Epithelial cell of prostate (primary cell): ENCODE results near the gene ARL6IP6.

Experiments used
- DNase-seq: peaks from one replicate; pipeline ENCODE4 v3.0.0-alpha.2; 2011; ENCODE audit warnings: low read depth, low spot score
- H3K27ac ChIP-seq: fragments of 450-650 bp; 2 replicates; pipeline ENCODE4 v1.5.1; 2017; ENCODE audit warnings: mild to moderate bottlenecking

ARL6IP6 gene

DNA sequence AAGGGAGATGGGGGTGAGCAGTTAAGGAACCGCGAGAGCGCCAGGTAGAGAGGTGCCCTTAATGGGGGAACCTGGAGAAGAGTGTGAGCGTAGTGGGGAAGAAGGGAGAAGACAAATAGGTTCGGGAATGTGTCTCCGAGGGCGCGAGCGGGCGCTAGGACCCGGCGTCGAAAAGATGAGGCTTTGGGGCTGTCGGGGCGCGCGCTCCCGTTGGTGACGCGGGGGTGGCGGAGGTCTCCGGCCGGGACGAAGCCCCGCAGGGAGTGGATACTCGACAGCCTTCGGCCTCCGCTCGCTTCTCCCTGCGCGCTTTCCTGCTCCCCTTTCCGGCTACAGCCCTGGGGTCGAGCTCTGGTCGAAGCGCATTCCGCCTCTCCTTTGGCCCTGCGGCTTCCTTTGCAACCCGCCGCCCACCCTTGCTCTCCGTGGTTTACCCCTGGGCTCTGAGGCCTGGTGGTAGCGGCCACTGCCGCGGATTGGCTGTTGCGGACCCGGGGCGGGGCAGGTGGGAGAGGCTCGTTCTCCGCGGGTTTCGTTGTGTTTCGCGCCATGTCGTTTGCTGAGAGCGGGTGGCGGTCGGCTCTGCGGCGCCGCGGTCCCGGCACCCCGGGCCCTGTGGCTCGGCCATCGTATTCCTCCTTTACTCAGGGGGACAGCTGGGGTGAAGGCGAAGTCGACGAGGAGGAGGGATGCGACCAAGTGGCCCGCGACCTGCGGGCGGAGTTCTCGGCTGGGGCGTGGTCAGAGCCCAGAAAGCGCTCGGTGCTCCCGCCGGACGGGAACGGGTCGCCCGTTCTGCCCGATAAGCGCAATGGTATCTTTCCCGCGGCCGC, at the start of gene ARL6IP6:
TSS of gene ARL6IP6 (plus strand) at position 545 of the 833 bp plus-strand sequence. CDS start at position 550, 5 bp downstream.
- peak; percentile 61 for DNase-seq
- peak within 1 kb of the TSS; percentile 91 for H3K27ac ChIP-seq

DNA sequence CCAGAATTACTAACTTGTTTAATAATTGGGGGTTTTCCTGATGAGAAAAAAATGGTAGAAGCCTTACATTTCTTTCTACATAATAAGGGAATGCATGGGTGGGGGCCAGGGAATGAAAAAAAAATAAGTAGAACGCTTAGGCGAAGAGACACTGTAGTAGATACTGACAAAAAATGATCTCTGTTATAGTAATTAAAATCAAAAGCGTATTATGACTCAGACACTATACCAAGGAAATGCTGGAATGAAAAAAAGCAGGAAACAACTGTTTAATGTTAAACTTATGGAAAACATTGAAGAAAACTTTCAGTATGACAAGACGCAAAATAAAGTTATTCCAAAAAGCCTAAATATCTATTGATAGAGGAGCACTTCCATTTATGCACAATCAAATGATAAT, 44.1 kb upstream of the ARL6IP6 start:
- no peak overlapping the region for H3K27ac ChIP-seq

DNA sequence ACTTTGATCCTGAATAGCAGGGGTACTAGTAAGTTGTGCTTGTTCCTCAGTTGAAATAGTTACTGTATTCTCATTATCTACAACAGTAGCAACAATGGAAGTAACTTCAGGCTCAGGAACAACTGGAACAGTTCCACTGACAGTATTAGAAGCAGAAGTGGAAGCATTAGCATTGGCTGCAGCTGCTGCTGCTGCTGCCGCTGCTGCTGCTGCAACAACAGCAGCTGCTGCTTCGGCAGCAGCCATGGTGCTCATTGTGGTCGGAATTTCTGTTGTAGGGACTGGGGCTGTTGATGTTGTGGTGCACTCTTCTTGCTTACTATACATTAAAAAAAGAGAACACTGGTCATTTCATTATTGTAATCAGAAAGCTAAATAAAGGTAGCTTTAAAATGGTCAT, 42.0 kb upstream of the ARL6IP6 start:
- no peak for DNase-seq

More for the DNA sequence above, 44.1 kb upstream of the ARL6IP6 start:
- DNase-seq, result no peak

DNA sequence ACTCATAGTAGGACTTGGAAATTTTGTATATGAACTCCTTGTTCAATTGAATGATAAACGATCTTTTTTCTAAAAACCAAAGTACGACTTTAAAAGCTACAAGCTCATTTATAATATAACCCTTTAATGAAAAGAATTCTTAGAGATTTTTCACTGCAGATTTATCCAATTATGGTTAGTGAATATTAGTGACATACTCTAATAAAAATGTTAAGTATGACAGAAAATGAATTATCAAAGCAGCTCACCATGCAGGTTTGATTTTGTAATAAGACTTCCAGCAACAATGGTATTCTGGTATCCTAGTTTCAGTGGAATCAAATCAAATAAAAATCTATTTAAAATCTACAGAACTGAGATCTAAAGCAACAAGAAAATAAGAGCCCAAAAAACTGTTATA, 39.6 kb upstream of the ARL6IP6 start:
- DNase-seq, result no peak
- no peak overlapping the region for H3K27ac ChIP-seq

More for the DNA sequence above, 42.0 kb upstream of the ARL6IP6 start:
- no peak overlapping the region for H3K27ac ChIP-seq

DNA sequence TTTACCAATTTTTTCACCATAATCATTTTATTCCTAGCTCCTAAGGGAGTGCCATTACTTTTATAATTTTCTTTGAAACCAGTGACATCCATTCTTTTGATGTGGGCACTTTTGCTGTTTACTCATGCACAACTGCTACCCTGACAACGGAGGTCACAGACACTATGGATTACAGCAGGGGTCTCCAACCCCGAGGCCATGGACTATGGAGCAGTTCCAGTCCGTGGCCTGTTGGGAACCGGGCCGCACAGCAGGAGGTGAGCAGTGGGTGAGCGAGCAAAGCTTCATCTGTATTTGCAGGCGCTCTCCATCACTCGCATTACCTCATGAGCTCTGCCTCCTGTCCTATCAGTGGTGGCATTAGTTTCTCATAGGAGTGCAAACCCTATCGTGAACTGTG, 35.8 kb upstream of the ARL6IP6 start:
- no peak for DNase-seq
- no peak overlapping the region for H3K27ac ChIP-seq

DNA sequence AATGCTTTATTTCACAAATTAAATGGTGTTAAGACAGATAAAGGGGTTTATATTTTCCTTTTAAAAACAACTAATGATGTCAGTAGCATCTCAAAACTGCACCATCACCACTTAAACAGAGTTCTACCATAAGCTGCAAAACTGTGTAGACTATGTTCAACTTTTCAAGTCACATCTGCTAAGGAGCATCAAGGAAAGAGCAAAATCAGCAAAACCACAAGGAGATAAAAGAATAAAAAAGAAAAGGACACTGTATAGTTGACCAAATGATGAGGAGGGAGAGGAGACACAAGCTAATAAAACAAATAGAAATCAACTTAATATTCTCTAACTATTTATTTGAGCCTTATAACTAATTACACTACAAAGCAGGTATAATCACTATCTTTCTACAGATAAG, 35.0 kb upstream of the ARL6IP6 start:
- DNase-seq, result no peak
- no peak overlapping the region for H3K27ac ChIP-seq

DNA sequence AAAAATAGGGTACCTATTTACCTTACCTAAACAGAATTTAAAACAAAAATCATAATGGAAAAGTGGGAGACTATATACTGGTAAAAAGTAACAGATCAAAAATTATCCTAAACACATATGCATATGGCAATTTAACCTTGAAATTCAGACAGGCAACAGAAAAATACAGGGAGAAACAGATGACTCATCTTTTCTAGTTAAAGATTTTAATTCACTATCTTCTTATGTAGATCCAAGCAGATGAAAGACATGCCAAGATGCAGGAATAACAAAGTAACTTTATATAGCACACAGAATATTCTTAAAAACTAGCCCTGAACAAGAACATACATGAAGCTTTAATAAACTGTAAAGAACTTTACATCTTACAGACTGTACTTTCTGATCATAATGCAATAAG, 32.1 kb upstream of the ARL6IP6 start:
- no peak for DNase-seq
- H3K27ac ChIP-seq, result no peak overlapping the region

DNA sequence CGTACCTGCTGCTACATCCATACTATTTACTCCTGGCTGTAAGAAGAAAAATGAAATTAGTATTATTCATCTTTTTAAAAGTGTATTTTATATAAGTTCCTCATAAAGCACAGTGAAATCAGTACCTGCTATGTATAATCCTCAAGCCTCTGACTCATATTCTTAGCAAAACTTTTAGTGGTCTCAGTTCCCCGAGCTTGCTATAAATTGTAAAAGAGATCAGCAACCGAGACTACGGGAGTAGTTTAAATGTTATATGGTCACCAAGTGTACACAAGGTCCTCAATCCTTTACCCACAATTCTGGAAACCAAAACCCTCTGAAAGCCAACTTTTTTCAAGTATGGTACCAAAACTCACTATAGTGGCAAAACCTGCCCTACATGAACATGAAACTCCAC, 25.4 kb upstream of the ARL6IP6 start:
- no peak for DNase-seq
- H3K27ac ChIP-seq, result no peak overlapping the region

DNA sequence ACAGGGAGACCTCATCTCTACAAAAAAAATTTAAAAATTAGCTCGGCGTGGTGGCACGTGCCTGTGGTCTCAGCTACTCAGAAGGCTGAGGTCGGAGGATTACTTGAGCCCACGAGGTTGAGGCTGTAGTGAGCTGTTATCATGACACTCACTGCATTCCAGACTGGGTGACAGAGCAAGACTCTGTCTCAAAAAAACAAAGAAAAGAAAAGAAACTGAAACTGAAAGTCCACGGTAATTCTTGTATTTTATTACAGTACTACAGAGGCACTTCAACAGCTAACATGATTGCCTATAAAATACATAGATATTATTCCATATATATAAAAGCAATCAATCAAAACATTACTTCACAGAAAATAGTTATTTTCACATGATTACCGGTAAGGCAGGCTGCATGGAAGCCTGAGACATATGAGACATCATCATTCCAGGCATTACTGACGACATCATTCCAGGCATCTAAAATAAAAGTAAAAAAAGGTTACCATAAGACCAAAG, 24.2 kb upstream of the ARL6IP6 start:
- H3K27ac ChIP-seq, result no peak overlapping the region
- no peak for DNase-seq

DNA sequence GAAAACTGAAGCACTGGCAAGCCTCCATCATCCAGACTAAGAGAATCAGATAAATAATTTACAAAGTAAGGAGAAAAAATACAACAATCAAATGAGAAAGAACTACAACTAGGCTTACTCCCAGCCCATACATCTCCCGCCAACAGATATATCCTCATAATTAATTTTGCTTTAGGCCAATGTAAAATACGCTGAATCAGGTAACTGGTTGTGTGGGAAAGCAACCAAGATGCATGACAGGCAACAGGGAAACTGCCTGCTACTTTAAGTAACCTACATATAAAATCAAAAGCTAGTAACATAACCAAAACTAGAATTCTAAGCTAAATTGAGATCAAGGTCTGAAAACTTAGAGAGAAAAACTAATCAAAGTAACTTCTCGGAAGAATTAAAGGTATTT, 22.7 kb upstream of the ARL6IP6 start:
- DNase-seq, result no peak
- no peak overlapping the region for H3K27ac ChIP-seq

DNA sequence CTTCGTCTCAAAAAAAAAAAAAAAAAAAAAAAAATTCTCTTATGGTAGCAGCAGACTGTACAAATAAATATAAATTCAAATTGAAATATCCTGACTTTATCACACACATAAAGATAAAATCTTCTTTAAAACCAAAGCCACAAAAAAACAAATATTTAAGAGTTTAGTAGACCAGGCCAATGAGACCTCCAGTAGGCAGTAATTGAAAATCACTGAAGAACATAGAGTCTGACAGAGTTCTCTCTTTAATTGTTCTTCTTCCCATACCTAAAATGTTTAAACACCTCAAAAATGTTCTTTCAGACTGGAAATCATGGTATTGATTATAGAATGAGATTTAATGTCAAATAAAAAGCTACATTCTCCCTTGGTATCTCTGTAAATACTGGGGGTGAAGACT, 21.9 kb upstream of the ARL6IP6 start:
- H3K27ac ChIP-seq, result no peak overlapping the region
- DNase-seq, result no peak

DNA sequence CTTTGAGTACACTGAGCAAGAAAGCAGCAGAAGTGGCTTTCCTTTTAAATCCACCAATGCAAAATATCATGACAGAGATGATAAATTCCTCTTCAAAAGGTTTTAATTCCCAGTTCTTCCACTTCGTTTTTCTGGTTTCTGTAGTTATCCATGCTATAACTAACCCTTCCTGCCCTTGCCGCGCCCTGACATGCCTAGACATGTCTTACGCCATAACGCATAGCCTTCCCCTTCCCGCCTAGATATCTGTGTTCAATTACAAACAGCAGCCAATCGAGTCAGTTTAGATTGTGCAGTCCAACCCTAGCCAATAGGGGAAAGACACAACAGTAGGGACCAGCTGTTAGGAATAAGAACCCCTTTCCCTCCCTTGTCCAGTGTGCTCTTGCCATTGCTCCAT, 17.2 kb upstream of the ARL6IP6 start:
- peak overlapping the region; percentile 27 for H3K27ac ChIP-seq
- no peak for DNase-seq

DNA sequence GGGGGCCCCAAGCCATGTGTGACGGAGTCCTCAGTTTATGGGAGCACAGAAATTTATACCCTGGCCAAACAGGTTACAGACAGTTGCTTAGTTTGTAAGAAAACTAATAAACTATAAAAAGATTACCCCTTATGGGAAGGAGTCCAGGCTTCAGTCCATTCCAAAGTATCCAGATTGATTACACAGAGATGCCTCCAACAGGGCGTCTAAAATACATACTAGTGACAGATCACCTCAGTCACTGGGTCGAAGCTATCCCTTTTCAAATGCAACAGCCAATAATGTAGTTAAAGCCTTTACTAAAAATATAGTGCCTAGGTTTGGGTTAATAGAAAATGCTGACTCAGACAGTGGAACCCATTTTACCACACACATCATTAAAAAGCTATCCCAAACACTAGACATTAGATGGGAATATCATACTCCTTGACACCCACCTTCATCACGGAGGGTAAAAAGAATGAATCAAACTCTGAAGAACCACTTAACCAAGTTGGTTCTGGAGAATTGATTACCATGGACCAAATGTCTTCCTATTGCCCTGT, 11.9 kb upstream of the ARL6IP6 start:
- H3K27ac ChIP-seq, result no peak overlapping the region
- DNase-seq, result no peak

DNA sequence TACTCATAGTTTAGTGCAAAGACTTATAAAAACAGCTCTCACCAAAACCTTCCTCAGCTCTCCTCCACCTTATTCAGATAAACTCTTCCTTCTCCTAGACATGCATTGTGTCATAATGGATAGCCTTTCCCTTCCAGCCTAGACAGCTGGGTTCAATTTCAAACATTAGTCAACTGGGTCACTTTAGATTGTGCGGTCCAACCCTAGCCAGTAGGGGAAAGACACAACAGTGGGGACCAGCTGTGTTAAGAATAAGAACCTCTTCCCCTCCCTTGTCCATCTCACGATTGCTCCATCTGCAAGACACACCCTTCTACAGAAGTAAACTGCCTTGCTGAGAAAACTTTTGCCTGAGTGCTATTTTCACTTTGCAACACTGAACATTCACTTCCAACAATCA, 9.7 kb upstream of the ARL6IP6 start:
- no peak overlapping the region for H3K27ac ChIP-seq
- no peak for DNase-seq

DNA sequence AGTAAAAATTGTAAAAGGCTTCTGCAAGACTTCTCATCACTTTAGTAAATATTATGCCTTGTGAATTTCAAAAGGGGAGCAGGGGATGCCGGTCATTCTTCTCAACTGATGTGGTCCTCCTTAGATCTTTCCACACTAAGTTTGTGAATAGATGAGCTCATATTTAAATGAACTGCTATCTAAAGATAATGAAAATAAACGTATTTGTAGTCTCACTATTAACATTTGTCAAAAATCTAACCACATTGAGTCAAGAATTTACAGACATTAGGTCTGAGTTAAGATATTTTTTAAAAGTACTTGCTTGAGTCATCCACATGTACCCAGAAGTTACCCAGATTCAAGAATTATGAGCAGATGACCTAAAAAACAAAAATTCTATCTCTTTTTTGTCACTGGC, 7.7 kb upstream of the ARL6IP6 start:
- H3K27ac ChIP-seq, result no peak overlapping the region
- no peak for DNase-seq

DNA sequence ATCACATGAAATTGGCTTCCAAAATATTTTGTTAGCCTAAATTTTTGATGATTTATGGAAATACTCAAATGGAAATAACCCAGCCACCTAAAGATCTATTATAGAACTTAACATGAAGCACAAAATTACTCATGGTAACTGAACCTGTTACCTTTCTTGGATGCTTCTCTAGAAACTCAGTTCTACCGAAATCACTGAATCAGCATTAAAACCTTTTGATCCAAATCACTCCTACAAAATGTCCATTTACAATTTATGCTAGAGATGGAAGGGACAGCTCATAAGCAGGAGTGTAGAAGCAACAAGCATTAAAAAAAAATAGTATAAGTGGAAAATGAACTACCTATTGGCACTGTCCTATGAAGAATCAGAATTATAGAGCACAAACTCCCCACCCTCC, 3.3 kb upstream of the ARL6IP6 start:
- H3K27ac ChIP-seq, result no peak overlapping the region
- no peak for DNase-seq

DNA sequence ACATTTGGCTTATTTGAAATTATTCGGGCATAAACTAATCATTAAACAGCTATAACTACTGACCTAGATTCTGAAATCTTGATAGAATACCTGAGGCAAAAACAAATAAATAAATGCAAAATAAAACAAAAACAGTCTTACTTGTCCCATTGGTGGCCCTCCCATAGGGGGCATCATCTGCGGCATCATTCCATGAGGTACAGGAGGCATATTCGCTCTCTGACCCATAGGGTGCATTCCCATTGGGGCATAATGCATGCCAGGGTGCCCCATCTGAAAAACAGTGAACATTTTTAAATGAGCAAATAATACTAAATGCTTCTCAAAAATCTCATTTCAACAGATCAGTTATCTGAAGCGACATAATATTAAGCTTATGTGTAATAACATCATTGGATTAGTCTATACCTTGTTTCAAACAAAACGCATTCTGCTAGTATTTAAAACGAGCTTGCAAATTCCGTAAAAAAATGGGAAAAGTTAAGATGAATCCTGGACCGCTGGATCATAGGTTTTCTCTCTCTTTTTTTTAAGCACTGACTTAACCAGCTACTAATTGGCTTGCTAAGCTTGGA, 2.5 kb upstream of the ARL6IP6 start:
- H3K27ac ChIP-seq, result no peak overlapping the region
- no peak for DNase-seq

DNA sequence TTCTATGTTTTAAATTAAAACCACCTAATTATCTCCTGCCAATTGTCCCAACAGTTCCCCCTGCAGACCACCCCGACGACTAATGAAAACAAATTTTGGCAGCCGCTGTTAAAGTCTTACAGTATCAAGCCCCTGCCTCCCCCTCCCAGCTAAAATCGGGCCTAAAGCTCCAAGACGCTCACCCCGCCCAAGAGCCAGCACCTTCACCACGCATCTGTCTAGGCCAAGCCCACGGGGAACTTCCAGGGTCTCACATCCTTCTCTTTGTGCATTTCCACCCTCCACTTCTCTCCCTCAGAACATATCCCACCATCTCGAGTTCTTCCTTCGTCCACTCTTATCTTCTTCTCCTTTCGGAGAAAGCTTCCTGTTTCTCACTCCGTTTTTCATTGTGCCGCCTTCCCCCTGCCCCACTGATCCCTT, 1.6 kb upstream of the ARL6IP6 start:
- no peak for DNase-seq
- peak overlapping the region; percentile 91 for H3K27ac ChIP-seq

DNA sequence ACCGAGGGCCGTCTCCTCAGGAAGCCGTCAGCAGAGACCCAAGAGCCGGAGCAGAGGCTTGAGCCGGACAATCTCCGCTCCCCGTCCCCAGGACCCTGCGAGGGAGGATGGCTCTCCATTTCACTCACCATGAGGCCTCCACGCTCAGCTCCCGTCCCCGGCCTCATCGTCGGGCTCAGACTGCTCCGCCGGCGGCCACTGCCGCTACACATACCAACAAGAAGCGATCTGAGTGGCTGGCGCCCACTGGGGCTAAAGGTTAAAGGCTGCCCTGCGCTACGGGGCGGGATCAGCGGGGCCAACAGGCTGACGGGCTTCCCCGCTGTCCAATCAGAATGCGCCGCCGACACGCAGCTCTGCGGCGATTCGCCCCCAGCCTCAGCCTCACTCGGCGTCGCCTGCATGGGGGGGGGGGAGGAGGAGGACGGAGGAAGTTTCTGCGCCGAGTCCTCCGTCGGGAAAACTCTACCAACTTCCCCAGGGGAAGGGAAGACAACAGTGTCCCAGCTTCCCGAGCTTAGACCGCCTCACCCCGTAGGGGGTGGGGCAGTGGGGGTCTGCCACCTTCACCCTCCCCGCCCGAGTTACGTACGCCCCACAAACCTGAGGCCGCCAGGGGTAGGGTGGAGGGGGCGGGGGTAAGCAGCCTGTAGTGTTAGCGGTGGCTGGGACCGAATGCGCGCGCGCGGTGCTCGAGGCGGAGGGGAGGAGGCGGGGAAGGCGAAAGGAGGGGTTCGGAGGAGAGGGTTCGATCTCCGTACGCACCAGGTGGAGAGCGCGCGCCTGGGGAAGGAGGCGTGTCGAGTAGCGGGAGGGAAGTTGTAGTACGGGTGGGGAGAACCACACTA, 968 bp upstream of the ARL6IP6 start, which contains the start of gene PRPF40A:
TSS of gene PRPF40A (minus strand) at position 234 of the 848 bp plus-strand sequence. CDS start at position 212, 22 bp downstream.
- DNase-seq, result peak; percentile 92

DNA sequence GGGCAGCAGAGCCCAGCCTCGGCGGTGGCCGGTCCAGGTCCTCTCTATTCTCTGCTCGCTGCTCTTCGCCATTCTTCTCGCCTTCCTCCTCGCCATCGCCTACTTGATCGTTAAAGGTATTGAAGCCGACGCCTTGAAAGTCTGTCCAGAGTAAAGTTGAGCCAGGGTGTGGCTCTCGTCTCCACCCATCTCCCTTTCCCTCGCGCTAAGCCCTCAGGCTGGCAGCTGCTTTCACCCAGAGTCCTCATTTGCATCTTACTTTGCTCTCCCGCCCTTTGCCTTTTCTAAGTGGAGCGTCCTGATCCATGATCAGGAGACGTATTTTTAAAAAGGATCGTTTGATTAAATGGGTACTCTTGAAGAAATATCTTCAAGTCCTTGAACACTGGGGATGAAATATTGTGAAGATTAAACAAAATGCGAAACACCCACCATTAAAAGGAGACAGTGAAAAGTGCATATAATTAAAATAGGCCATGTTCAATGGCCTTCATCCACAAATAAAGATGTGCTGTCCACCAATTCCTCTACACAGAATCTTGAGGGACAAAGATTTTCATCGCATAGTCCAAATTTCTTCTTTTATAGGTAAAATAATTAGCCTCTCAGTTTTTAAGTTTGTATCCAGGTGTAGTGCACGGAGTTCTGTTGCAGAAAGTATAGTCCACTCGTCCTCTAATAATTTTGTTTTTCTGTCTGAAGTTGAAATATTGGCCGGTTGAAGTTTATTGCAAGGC, 657 bp downstream of the ARL6IP6 start:
- DNase-seq, result no peak
- H3K27ac ChIP-seq, result peak overlapping the region; percentile 91

More for the DNA sequence above, 968 bp upstream of the ARL6IP6 start, which contains the start of gene PRPF40A:
- H3K27ac ChIP-seq, result peak within 1 kb of the TSS; percentile 91
